H9 (cell line): Measurements from ENCODE around the gene FAM170A. TPM values are rescaled to one million over a fixed set of nuclear protein-coding genes. Genes with fewer than 3 reads are reported as not detected.

Experiments
- DNase-seq: peaks from one replicate; pipeline ENCODE4 v3.0.0-alpha.2; 2017
- H2AFZ ChIP-seq: one replicate; pipeline ENCODE4 v1.6.1; 2013; ENCODE audit warnings: mild to moderate bottlenecking, low read length, control low read depth, moderate library complexity
- H2AK5ac ChIP-seq: 2 replicates; pipeline ENCODE4 v1.6.1; 2013; ENCODE audit warnings: low read length, control low read depth, mixed read lengths; ENCODE audit not compliant: insufficient read length
- H2BK120ac ChIP-seq: one replicate; pipeline ENCODE4 v1.6.1; 2013; ENCODE audit warnings: low read depth, mild to moderate bottlenecking, low read length, control low read depth, inconsistent platforms; ENCODE audit not compliant: poor library complexity, severe bottlenecking
- H2BK12ac ChIP-seq: 2 replicates; pipeline ENCODE4 v1.6.1; 2013; ENCODE audit warnings: low read length, control low read depth, mixed read lengths, low read depth; ENCODE audit not compliant: insufficient read length
- H2BK15ac ChIP-seq: 2 replicates; pipeline ENCODE4 v1.6.1; 2013; ENCODE audit warnings: low read depth, low read length, control low read depth
- H2BK20ac ChIP-seq: one replicate; pipeline ENCODE4 v1.6.1; 2013; ENCODE audit warnings: low read depth, mild to moderate bottlenecking, low read length, control low read depth, inconsistent platforms; ENCODE audit not compliant: poor library complexity, severe bottlenecking
- H2BK5ac ChIP-seq: 2 replicates; pipeline ENCODE4 v1.6.1; 2013; ENCODE audit warnings: low read length, control low read depth, mixed read lengths; ENCODE audit not compliant: insufficient read length
- H3K14ac ChIP-seq: 2 replicates; pipeline ENCODE4 v1.6.1; 2013; ENCODE audit warnings: low read length, control low read depth; ENCODE audit not compliant: insufficient read depth
- H3K18ac ChIP-seq: 2 replicates; pipeline ENCODE4 v1.6.1; 2013; ENCODE audit warnings: low read depth, mild to moderate bottlenecking, mixed read lengths, low read length, control low read depth; ENCODE audit not compliant: insufficient read length
- H3K23ac ChIP-seq: 2 replicates; pipeline ENCODE4 v1.6.1; 2013; ENCODE audit warnings: low read length, control low read depth, mixed read lengths, low read depth; ENCODE audit not compliant: insufficient read length
- H3K23me2 ChIP-seq: 2 replicates; pipeline ENCODE4 v1.6.1; 2013; ENCODE audit warnings: low read depth, mild to moderate bottlenecking, mixed read lengths, low read length, control low read depth; ENCODE audit not compliant: insufficient read length, poor library complexity, severe bottlenecking
- H3K27ac ChIP-seq: 2 replicates; pipeline ENCODE4 v1.5.1; 2013; ENCODE audit warnings: low read length, control low read depth, mixed read lengths, low read depth; ENCODE audit not compliant: insufficient read length
- H3K27me3 ChIP-seq: 2 replicates; pipeline ENCODE4 v1.6.1; 2013; ENCODE audit warnings: low read length, control low read depth, inconsistent platforms; ENCODE audit not compliant: insufficient read depth
- H3K4ac ChIP-seq: 2 replicates; pipeline ENCODE4 v1.6.1; 2013; ENCODE audit warnings: low read depth, mild to moderate bottlenecking, control low read depth, inconsistent platforms, low read length, moderate library complexity
- H3K4me1 ChIP-seq: 2 replicates; pipeline ENCODE4 v1.6.1; 2013; ENCODE audit warnings: low read length, control low read depth, inconsistent platforms; ENCODE audit not compliant: insufficient read depth
- H3K4me2 ChIP-seq: 2 replicates; pipeline ENCODE4 v1.6.1; 2013; ENCODE audit warnings: low read length, control low read depth, mixed read lengths; ENCODE audit not compliant: insufficient read length, insufficient read depth
- H3K56ac ChIP-seq: 2 replicates; pipeline ENCODE4 v1.6.1; 2013; ENCODE audit warnings: low read depth, mild to moderate bottlenecking, mixed read lengths, low read length, control low read depth; ENCODE audit not compliant: insufficient read length
- H3K79me1 ChIP-seq: 2 replicates; pipeline ENCODE4 v1.6.1; 2013; ENCODE audit warnings: low read depth, mild to moderate bottlenecking, moderate library complexity, low read length, control low read depth, inconsistent platforms; ENCODE audit not compliant: insufficient read depth, poor library complexity, severe bottlenecking
- H3K79me2 ChIP-seq: 2 replicates; pipeline ENCODE4 v1.6.1; 2013; ENCODE audit warnings: low read length, control low read depth, inconsistent platforms; ENCODE audit not compliant: insufficient read depth
- H3K9ac ChIP-seq: 2 replicates; pipeline ENCODE4 v1.6.1; 2013; ENCODE audit warnings: low read length, control low read depth, mixed read lengths; ENCODE audit not compliant: insufficient read length; ENCODE audit errors: extremely low read depth
- H3K9me3 ChIP-seq: one replicate; pipeline ENCODE4 v1.6.1; 2013; ENCODE audit warnings: low read depth, low read length, inconsistent platforms; ENCODE audit not compliant: control insufficient read depth
- H3T11ph ChIP-seq: one replicate; pipeline ENCODE4 v1.6.1; 2013; ENCODE audit warnings: mild to moderate bottlenecking, low read length, control low read depth, inconsistent platforms
- H4K20me1 ChIP-seq: one replicate; pipeline ENCODE4 v1.6.1; 2013; ENCODE audit not compliant: control insufficient read depth, insufficient read length, insufficient read depth
- H4K5ac ChIP-seq: 2 replicates; pipeline ENCODE4 v1.6.1; 2013; ENCODE audit warnings: low read depth, mild to moderate bottlenecking, mixed read lengths, low read length, control low read depth; ENCODE audit not compliant: insufficient read length
- H4K8ac ChIP-seq: replicated peaks from 2 replicates; pipeline ENCODE4 v1.6.1; 2013; ENCODE audit warnings: low read length, control low read depth, mixed read lengths, low read depth; ENCODE audit not compliant: insufficient read length
- H4K91ac ChIP-seq: 2 replicates; pipeline ENCODE4 v1.6.1; 2013; ENCODE audit warnings: low read depth, mild to moderate bottlenecking, moderate library complexity, mixed read lengths, low read length, control low read depth; ENCODE audit not compliant: insufficient read length
- H3K27ac Mint-ChIP-seq, 3 experiments: 2 replicates in 2 of 3; 3 replicates in 1 of 3; pipeline ENCODE4 v1.8.0; 2020 to 2021; ENCODE audit warnings: mixed read lengths in 3 of 3, mild to moderate bottlenecking in 1 of 3, moderate library complexity in 1 of 3
- H3K27me3 Mint-ChIP-seq: 2 replicates; pipeline ENCODE4 v1.8.0; 2021; ENCODE audit warnings: low read depth, mild to moderate bottlenecking, moderate library complexity, mixed read lengths
- H3K36me3 Mint-ChIP-seq, 3 experiments: 2 replicates in 2 of 3; 3 replicates in 1 of 3; pipeline ENCODE4 v1.8.0; 2020 to 2021; ENCODE audit warnings: low read depth in 3 of 3, mixed read lengths in 3 of 3; ENCODE audit not compliant: insufficient read depth in 1 of 3
- H3K4me1 Mint-ChIP-seq, 2 experiments: 2 replicates each; pipeline ENCODE4 v1.8.0; 2020; ENCODE audit warnings: mixed read lengths in 2 of 2
- H3K4me3 Mint-ChIP-seq, 2 experiments: 2 replicates in 1 of 2; 3 replicates in 1 of 2; pipeline ENCODE4 v1.8.0; 2020 to 2021; ENCODE audit warnings: mild to moderate bottlenecking in 2 of 2, mixed read lengths in 2 of 2, moderate library complexity in 1 of 2
- H3K9me3 Mint-ChIP-seq, 2 experiments: 2 replicates in 1 of 2; 3 replicates in 1 of 2; pipeline ENCODE4 v1.8.0; 2020; ENCODE audit warnings: mild to moderate bottlenecking in 2 of 2, mixed read lengths in 2 of 2, moderate library complexity in 1 of 2
- CTCF ChIP-seq: fragments of 200-600 bp; sonication (generic); conservative IDR thresholded peaks from 3 replicates; pipeline ENCODE4 v1.8.0; 2021; ENCODE audit warnings: antibody characterized with exemption, mild to moderate bottlenecking
- total RNA-seq: library from RNA; stranded (reverse); gene quantifications from 2 replicates; pipeline ENCODE4 v1.2.1, GENCODE V29; 2021

Gene FAM170A
- total RNA-seq, 1 experiment from 2014 or later: not detected

DNA sequence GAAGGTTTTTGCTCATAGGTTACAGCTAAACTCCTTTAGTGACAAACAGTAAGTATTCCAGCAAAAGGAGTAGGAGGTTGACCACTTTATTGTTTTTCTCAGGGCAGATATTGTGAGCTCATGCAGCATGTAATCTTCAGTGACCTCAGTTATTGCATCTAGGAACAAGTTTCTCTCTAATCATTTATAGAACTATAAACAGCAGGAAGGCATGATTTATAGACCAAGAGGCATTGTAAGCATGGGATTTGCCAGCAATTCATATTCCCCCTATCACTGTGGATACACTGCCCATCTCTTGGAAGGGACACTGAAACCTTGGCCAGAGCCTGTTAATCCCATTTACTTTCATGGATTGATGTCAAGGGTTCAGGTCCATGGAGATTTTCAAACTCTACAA, 15.4 kb upstream of the FAM170A start:
- H3K79me2 ChIP-seq: no peaks in the 10 kb centered on the region
- 0 out of 5 replicates have a peak, but pooled peaks cover 0 to 3% of the 10 kb centered on the region in 2 experiments for H3K9me3 Mint-ChIP-seq
- H2AFZ ChIP-seq: no peak overlapping the region

More for the DNA sequence above, 15.4 kb upstream of the FAM170A start:
- Histone ChIP-seq H4K5ac (no peak overlapping the region), H3K27ac (no peak overlapping the region), H3K23me2 (no peaks in the 10 kb centered on the region), H3K9me3 (no peaks in the 10 kb centered on the region), H3K4me2 (no peak overlapping the region), H4K20me1 (no peaks in the 10 kb centered on the region), H2AK5ac (no peak overlapping the region), H2BK120ac (no peak overlapping the region), H3K56ac (no peak overlapping the region), H4K8ac (no peak overlapping the region), H3K18ac (no peak overlapping the region), H2BK20ac (no peak overlapping the region), H3K4me1 (no peaks in the 10 kb centered on the region; the same call in 1 of the 2 replicates), H2BK15ac (no peak overlapping the region), H2BK12ac (no peak overlapping the region), H3K4ac (no peak overlapping the region), H3K79me1 (no peaks in the 10 kb centered on the region), H3K27me3 (no peaks in the 10 kb centered on the region), H3T11ph (no peak overlapping the region), H4K91ac (no peak overlapping the region), H3K23ac (no peak overlapping the region), H2BK5ac (no peak overlapping the region), H3K14ac (no peak overlapping the region), H3K9ac (no peak overlapping the region)
- Mint-ChIP-seq H3K4me3 (no peak overlapping the region), H3K36me3 (no peaks in the 10 kb centered on the region), H3K27ac (no peak overlapping the region), H3K27me3 (no peaks in the 10 kb centered on the region), H3K4me1 (peaks cover 21 to 25% of the 10 kb centered on the region in 2 experiments)
- no peak for DNase-seq
- no peak for TF ChIP-seq CTCF
